Dedifferentiated amniotic fluid mesenchymal stem cell (primary cell): Measurements from ENCODE around the gene GMDS.

Experiments used
- DNase-seq: peaks from one replicate; pipeline ENCODE4 v3.0.0-alpha.2; 2016; ENCODE audit errors: extremely low spot score

The GMDS gene

GRCh38 chr6:2205396-2205795 lies 40.0 kb downstream of the GMDS start:
- DNase-seq, result no peak

GRCh38 chr6:2204272-2204671 lies 41.1 kb downstream of the GMDS start:
- no peak for DNase-seq

GRCh38 chr6:2203264-2203663 lies 42.1 kb downstream of the GMDS start:
- DNase-seq, result no peak

GRCh38 chr6:2197984-2198383 lies 47.4 kb downstream of the GMDS start:
- no peak for DNase-seq

- DNase-seq, result no peak
Observed at GRCh38 chr6:2197177-2197671, 48.2 kb downstream of the GMDS start.

GRCh38 chr6:2196079-2196679 lies 49.2 kb downstream of the GMDS start:
- peak; percentile 65 for DNase-seq

GRCh38 chr6:2194643-2195042 lies 50.8 kb downstream of the GMDS start:
- DNase-seq, result no peak

GRCh38 chr6:2193931-2194330 lies 51.5 kb downstream of the GMDS start:
- no peak for DNase-seq

- DNase-seq, result no peak
Observed at GRCh38 chr6:2192976-2193375, 52.4 kb downstream of the GMDS start.

GRCh38 chr6:2191390-2191740 lies 54.0 kb downstream of the GMDS start:
- DNase-seq, result no peak

GRCh38 chr6:2190661-2191389 lies 54.6 kb downstream of the GMDS start:
- no peak for DNase-seq

- DNase-seq, result no peak
Observed at GRCh38 chr6:2188856-2189384, 56.5 kb downstream of the GMDS start.

- no peak for DNase-seq
Observed at GRCh38 chr6:2188397-2188796, 57.0 kb downstream of the GMDS start.

- no peak for DNase-seq
Observed at GRCh38 chr6:2187826-2188225, 57.6 kb downstream of the GMDS start.

GRCh38 chr6:2186516-2186915 lies 58.9 kb downstream of the GMDS start:
- DNase-seq, result no peak

GRCh38 chr6:2185466-2185865 lies 59.9 kb downstream of the GMDS start:
- no peak for DNase-seq

GRCh38 chr6:2184700-2185455 lies 60.5 kb downstream of the GMDS start:
- no peak for DNase-seq

- no peak for DNase-seq
Observed at GRCh38 chr6:2183752-2184151, 61.7 kb downstream of the GMDS start.

GRCh38 chr6:2183246-2183645 lies 62.2 kb downstream of the GMDS start:
- DNase-seq, result no peak

- no peak for DNase-seq
Observed at GRCh38 chr6:2182251-2182650, 63.2 kb downstream of the GMDS start.

GRCh38 chr6:2181567-2181966 lies 63.8 kb downstream of the GMDS start:
- DNase-seq, result no peak

GRCh38 chr6:2179950-2180349 lies 65.5 kb downstream of the GMDS start:
- DNase-seq, result no peak

- no peak for DNase-seq
Observed at GRCh38 chr6:2179241-2179640, 66.2 kb downstream of the GMDS start.
